Psoas muscle (tissue), 8 donors: ENCODE results near the gene HTT. TPM values are rescaled to one million over a fixed set of nuclear protein-coding genes. Genes with fewer than 3 reads are reported as not detected.
A peak's percentile ranks its signal among the peaks of the same experiment; 100 is the strongest.

Source experiments
- ATAC-seq, 4 donors: fragments of 200-7000 bp; cut with Tn5 transposase; one replicate each; pipeline ENCODE4 v1.9.1; 2020; ENCODE audit warnings: moderate library complexity in 3 of 4, mild to moderate bottlenecking in 2 of 4
- DNase-seq, 2 donors: peaks; one replicate each; pipeline ENCODE4 v3.0.0-alpha.2; 2020
- H3K27ac ChIP-seq: fragments of 200-600 bp; one replicate; pipeline ENCODE4 v1.8.0; 2022
- H3K27me3 ChIP-seq, 3 donors: fragments of 200-600 bp in 1 of 3; one replicate each; pipeline versions ENCODE4 v1.6.1 to v1.8.0; 2013 to 2022; ENCODE audit warnings: low read length in 2 of 3, mild to moderate bottlenecking in 2 of 3, moderate library complexity in 1 of 3; ENCODE audit not compliant: insufficient read depth in 3 of 3
- H3K36me3 ChIP-seq, 2 donors: fragments of 200-600 bp in 1 of 2; one replicate each; pipeline versions ENCODE4 v1.6.1 to v1.8.0; 2013 to 2022; ENCODE audit warnings: low read depth in 1 of 2, mild to moderate bottlenecking in 1 of 2, moderate library complexity in 1 of 2; ENCODE audit not compliant: insufficient read depth in 1 of 2
- H3K4me1 ChIP-seq: fragments of 200-600 bp; one replicate; pipeline ENCODE4 v1.8.0; 2022
- H3K4me3 ChIP-seq: fragments of 200-600 bp; one replicate; pipeline ENCODE4 v1.8.0; 2022; ENCODE audit warnings: mild to moderate bottlenecking
- H3K9me3 ChIP-seq: fragments of 200-600 bp; one replicate; pipeline ENCODE4 v1.8.0; 2022
- WGBS, 3 donors: extraction: QIAGEN DNeasy Blood & Tissue Kit; methylation state at CpG; one replicate each; pipeline versions ENCODE4 v1.1.6 to v1.1.7; 2013; 5-methylcytosine and 5-hydroxymethylcytosine counted together
- intact Hi-C, 2 donors: fragments of 100-400 bp; cut with DNase I; formaldehyde crosslinking; loops; one replicate each; pipeline versions ENCODE4 v1.11.0 to v1.14.2; 2022
- polyA plus RNA-seq, 3 donors: library from polyadenylated mRNA; stranded (reverse); fragments of 200-250 nt; gene quantifications; one replicate each; pipeline ENCODE4 v1.2.3, GENCODE V29; 2013
- total RNA-seq, 4 donors: library from RNA; stranded (reverse); fragmentation: NEBNext Ultra II Directional in 2 of 4; extraction: Animal tissue kit (Norgen Biotek cat#: 25700) in 2 of 4; gene quantifications; one replicate each; pipeline versions ENCODE4 v1.2.1 to v1.2.4, GENCODE V29; 2021 to 2023
- TF ChIP-seq, protein P1 (sequence below): fragments of 200-600 bp; IDR thresholded peaks from one replicate; pipeline ENCODE4 v1.8.0; 2022; ENCODE audit warnings: antibody characterized with exemption
- donor health status: healthy with polysubstance abuse.
- donor health status: DM: no; HTN: no; CAD: no; lungs with moderate emphysema.
- donor health status: Bipolar disorder and iron deficiency.
- donor health status: healthy.
- donor health status: DM: yes; HTN: yes; CAD: no.
- donor health status: DM: no; HTN: no; CAD: no.
- donor health status: DM: no; HTN: no; CAD: no.
- donor health status: DM: yes; HTN: yes; CAD: no.

HTT gene
- total and polyA plus RNA-seq, 7 donors = 6.7 to 39.9 (median 29.6) TPM

DNA sequence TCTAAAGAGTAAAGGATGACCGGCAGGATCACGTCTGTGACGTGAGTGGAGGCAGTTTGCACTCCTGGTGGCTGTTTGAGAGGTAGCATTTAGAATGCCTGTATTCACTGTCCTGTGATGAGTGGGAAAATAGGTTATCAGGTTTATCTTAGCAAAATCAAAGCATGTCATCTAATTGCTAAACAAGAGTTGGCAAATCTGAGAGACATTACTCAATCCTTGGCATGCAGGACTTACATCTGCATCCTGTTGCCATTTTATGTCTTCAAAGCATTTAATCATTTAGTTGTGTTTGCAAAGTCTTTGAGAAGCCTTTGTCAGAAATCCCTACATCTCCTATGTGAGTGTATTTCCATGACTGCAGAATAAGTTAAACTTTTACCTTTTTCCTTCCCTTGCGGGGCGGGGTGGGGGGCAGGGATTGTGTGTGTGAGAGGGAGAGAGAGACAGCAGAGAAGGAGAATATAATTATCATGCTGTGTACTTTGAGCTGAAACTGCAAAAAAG, 133.1 kb downstream of the HTT start:
- Histone ChIP-seq H3K27me3 (no peaks in the 10 kb centered on the region), H3K4me1 (peaks cover 21% of the 10 kb centered on the region), H3K4me3 (no peak overlapping the region), H3K9me3 (no peaks in the 10 kb centered on the region), H3K36me3 (peaks cover 4 to 66% of the 10 kb centered on the region in 2 donors), H3K27ac (no peak overlapping the region)
- 82 to 90% (median 88%) methylated on average over 5 of the region's 5 CpGs for WGBS, 3 donors
- intact Hi-C loops = no loop called here
- no peak for ATAC-seq
- DNase-seq = no peak
- TF ChIP-seq, protein P1, sequence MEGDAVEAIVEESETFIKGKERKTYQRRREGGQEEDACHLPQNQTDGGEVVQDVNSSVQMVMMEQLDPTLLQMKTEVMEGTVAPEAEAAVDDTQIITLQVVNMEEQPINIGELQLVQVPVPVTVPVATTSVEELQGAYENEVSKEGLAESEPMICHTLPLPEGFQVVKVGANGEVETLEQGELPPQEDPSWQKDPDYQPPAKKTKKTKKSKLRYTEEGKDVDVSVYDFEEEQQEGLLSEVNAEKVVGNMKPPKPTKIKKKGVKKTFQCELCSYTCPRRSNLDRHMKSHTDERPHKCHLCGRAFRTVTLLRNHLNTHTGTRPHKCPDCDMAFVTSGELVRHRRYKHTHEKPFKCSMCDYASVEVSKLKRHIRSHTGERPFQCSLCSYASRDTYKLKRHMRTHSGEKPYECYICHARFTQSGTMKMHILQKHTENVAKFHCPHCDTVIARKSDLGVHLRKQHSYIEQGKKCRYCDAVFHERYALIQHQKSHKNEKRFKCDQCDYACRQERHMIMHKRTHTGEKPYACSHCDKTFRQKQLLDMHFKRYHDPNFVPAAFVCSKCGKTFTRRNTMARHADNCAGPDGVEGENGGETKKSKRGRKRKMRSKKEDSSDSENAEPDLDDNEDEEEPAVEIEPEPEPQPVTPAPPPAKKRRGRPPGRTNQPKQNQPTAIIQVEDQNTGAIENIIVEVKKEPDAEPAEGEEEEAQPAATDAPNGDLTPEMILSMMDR = no peak

DNA sequence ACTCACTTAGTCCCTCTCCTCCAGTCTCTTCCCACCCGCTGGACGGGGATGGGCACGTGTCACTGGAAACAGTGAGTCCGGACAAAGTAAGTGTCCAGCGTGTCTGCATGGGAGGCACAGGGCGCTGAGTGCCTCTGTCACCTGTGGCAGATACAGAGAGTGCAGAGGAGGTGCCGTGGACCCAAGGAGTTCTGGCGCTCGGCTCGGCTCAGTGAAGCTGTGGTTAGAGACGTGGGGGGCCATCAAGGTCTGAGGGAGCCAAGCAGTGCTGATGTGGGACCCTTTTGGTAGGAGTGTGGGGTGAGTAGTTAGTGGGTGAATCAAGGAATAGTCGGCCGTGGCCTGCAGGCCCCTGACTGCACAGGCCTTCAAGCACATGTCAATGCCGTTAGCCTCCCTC, 134.3 kb downstream of the HTT start:
- peaks cover 9 to 78% of the 10 kb centered on the region in 2 donors for H3K36me3 ChIP-seq
- intact Hi-C loops = no loop called here
- H3K4me1 ChIP-seq = peaks cover 9% of the 10 kb centered on the region
- H3K27ac ChIP-seq = no peak overlapping the region
- no peaks in the 10 kb centered on the region for H3K27me3 ChIP-seq
- peak in 1 of 2 donors; percentile 38 for DNase-seq
- no peaks in the 10 kb centered on the region for H3K9me3 ChIP-seq
- 95 to 97% (median 96%) methylated on average over 14 of the region's 14 CpGs for WGBS, 3 donors
- no peak overlapping the region for H3K4me3 ChIP-seq
- TF ChIP-seq, protein P1 = no peak
- no peak for ATAC-seq

DNA sequence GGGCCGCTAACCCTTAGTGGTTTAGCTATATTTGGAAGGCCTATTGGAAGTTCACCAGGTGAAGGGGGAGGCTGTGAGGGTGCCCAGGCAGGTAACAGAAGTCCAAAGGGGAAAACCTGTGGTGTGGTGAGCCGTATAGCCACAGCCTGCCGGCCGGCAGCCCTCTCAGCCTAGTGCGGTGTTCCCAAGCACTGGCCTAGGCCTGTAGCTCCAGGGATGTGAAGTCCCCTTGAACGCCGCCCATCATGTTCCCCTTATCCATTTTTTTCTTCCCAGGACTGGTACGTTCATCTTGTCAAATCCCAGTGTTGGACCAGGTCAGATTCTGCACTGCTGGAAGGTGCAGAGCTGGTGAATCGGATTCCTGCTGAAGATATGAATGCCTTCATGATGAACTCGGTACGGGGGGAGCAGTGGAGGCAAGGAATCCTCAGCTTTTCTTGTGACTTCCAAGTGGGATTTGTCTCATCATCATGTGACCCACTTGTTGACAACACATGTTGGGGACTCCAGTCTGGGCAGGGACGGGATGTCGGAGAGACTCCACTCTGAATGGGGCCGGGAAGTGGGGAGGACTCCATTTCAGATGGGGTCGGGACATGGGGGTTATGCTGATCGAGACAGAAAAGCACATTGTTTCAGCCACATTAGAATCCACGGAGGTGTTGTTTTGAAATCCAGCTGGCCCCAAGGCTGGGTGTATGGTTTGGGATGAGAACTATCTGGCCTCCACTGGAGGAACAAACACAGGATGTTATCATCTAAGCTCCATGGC, 135.3 kb downstream of the HTT start:
- no peaks in the 10 kb centered on the region for H3K4me1 ChIP-seq
- TF ChIP-seq, protein P1 = no peak
- no peak overlapping the region for H3K4me3 ChIP-seq
- H3K36me3 ChIP-seq = peaks cover 11 to 88% of the 10 kb centered on the region in 2 donors
- ATAC-seq (no peak), DNase-seq (no peak)
- H3K27ac ChIP-seq = no peak overlapping the region
- H3K9me3 ChIP-seq = no peaks in the 10 kb centered on the region
- H3K27me3 ChIP-seq = no peaks in the 10 kb centered on the region
- intact Hi-C loops = no loop called here
- 97 to 98% (median 97%) methylated on average over 15 to 17 of the region's 17 CpGs for WGBS, 3 donors

DNA sequence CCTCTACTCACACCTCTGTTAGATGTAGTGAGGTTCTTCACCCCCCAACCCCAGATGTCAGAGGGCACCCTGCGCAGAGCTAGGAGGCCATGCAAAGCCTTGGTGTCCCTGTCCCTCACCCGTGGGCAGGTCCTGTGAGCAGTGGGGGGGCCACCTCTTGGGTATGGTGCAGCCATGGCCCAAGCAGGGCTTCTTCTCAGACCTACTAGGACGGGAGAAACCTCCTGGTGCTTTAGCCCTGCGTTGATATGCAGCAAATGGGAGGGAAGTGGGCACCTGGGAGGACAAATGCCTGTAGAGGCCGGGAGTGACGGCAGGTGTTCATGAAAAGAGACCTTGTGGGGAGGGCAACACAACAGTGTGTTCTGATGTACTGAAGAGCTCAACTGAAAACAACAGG, 136.0 kb downstream of the HTT start:
- H3K27me3 ChIP-seq = no peaks in the 10 kb centered on the region
- H3K36me3 ChIP-seq = peaks cover 11 to 95% of the 10 kb centered on the region in 2 donors
- TF ChIP-seq, protein P1 = no peak
- no peaks in the 10 kb centered on the region for H3K9me3 ChIP-seq
- 94 to 97% (median 97%) methylated on average over 6 of the region's 6 CpGs for WGBS, 3 donors
- H3K27ac ChIP-seq = no peak overlapping the region
- DNase-seq = no peak
- H3K4me3 ChIP-seq = no peak overlapping the region
- intact Hi-C loops = no loop called here
- H3K4me1 ChIP-seq = no peaks in the 10 kb centered on the region
- ATAC-seq = no peak
